NCI-H1092 treated with DMSO at 0.1 percent for 48 hours (cell line): ENCODE results near the gene VAV3.
"Not testable (repeated sequence)": the region's sequence is repeated elsewhere in the genome, so short reads cannot be mapped to it uniquely, and the experiment has no call there.

Experiments
- DNase-seq: peaks from one replicate; lab custom pipeline; 2025; lab: John Stamatoyannopoulos, UW

The VAV3 gene

DNA sequence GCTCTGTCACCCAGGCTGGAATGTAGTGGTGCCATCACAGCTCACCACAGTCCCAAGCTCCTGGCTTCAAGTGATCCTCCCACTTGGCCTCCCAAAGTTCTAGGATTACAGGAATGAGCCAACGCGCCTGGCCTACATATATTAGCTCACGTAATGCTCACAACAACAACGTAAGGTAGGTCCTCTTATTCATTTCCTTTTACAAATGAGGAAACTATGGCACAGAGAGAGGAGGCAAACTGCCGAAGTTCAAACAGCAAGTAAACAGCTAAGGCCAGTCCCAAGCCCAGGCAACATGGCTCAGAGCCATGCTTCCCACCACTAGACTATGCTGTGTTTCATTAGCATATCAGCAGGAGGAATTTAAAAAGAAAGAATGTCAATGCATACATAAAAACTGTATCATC is 284.4 kb downstream of the VAV3 start:
- no peak for DNase-seq

DNA sequence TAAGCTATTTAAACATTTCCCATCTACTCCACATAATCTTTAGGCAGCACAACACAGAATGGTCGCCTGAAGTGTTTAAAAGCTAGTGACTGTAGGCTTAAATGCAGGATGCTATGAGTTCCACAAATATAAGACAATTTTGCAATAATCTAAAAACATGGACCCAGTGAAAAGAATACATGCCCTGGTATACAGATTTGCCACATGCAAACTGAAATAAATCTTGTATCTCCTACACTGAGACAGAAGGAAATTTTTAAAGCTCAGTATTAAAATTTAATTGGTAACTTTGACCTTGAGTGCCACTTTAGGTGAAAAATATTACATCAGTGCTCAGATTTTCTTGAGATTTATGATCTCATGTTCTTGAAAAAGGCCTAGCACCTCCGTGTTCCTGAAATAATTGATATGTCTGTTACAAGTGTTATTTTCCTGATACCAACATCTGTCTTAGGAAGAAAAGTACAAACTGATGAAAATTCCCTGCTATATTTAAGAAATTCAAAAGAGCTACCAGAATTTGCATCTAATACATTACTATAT is 285.5 kb downstream of the VAV3 start:
- no peak for DNase-seq

DNA sequence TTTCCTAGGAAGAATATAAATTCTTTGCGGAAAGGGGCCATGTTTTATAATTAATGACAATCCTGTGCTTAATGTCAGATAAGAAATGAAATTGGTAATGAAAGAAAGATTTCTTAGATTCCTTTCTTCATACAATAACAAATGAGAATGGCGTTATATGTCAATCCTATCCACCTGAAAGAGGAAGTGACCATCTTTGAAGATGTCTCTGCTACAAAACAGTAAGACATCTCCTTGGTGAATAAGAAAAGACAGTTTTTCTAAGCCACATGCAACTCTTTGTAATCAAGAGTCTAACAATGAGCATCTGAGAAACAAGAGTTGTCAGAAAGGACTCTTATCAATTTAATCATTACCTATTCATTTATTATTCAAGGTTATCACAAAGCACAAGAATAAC is 286.0 kb downstream of the VAV3 start:
- DNase-seq: no peak

DNA sequence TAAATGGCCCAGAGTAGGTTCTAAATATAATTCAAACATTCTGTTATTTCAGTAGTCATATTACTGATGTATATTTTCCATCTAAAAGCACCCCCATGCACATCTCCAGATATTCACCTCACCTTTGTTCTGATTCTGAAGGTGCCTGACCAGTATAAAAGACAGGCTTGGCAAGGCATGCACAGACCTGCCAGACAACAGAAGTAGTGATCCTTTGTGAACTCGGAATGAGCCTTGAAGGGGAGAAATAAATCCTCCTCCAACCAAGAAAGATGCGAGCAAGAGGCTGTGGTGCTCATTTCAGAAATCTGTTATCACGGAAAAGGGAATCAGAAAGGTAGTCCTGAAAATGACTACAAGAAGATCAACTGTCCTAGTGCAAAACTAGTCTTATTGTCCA is 287.3 kb downstream of the VAV3 start:
- no peak for DNase-seq

DNA sequence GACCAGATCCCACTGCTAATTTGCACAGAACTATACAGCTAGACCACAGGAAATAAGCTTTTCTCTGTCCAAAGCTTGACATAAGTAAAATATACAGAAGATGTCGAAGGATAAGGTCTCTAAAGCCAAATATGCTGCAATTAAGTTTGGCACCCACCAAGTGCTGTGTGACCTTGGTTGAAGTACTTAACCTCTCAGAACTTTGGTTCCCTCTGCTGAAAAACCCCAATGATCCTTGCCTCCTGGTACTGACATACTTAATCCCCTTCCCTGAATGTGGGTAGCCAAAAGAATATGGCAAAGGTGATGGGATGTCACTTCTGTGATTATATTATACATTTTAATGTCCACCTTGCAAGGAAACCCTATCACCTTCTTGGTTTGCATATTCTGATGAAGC is 290.5 kb downstream of the VAV3 start:
- no peak for DNase-seq

DNA sequence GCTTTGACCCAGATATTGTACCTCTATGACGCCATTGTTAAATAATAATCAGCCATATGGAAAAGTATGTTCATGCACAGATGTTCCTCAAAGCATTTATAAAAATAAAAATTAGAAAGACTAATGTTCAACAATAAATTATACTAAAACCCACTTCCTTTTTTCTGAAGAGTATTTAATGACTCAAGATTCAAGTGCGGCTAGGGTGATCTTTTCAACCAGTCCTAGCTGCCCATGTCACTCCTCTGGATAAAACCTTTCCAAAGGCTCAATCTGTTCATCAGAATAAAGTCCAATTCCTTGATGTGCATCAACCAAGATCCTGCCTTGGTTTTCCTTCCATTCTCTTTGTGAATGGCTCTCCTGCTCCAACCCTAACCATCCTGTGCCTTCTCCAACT is 292.0 kb downstream of the VAV3 start:
- no peak for DNase-seq

DNA sequence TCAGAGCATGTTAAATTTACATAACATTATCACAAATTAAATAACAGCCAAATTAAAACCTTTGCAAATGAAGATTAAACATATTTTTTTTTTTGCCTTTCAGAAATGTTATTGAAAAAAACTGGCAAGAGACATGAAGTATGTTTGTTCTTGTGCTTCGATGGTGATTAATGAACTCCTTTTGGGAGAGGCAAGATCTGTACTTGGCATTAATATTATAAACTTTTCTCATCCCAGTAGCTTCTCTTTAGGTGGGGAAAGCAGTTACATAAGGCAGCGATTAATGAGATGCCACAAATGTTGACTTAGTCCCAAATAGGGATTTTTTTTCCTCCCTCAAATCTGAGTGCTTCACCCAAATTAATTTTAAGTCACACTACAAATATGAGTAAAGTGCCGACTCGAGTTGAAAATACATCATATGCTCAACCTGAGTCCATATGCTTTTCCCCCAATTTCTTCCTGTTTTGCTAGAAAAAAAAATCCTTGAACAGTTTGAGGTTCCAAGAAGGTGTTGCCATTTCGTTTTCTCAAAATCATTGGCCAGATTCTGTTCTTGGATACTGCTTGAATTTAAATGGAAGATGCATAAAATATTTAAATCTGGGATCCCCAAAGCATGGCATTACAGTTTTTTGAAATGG is 294.5 kb downstream of the VAV3 start:
- DNase-seq: peak; percentile 66

DNA sequence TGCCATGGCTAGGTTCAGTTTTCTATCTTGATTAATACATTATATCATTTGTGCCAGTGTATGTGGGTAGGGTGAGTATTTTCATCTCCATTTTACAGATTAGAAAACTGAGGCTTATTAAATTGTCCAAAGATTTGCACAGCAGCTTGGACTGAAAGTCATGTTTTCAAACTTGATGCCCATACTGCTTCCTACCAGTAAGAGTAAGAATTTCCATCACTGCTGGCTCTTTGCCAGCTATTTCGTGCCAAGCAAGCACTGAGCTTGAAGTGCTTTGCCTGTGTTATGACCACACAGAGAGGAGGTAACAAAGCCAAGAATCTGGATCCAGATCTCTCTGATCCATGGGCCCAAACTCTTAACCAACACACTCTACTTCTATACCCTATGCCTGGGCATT is 295.0 kb downstream of the VAV3 start:
- DNase-seq: peak; percentile 76

DNA sequence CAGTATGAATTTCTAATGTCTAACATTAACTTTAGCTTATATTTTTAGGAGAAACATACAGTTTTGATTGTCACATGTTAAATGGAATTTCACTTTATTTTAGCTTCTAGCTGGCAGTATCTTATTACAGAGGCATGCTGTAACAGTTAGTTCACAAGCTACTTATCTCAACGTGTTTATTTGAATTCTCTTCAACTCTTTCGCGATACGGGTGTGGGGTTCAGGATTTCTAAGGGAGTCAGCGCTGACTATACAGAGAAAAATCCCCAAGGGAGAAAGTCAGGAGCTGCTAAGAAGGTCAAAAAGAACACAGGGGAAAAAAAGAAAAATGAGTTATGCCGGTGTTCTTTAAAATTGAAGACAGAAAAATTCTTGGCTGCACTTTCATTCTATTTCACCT is 296.2 kb downstream of the VAV3 start:
- no peak for DNase-seq

DNA sequence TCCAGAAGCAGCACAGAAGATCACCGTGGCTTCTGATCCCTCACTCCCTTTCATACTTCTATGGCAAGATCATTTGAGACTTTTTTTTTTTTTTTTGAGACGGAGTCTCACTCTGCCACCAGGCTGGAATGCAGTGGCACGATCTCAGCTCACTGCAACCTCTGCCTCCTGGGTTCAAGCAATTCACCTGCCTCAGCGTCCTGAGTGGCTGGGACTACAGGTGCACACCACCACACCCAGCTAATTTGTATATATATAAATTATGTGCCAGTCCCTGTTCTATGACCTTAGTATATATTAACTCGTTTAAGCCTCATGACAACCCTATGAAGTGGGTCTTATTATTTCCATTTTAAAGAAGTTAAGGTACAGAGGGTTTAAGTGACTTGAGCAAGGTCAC is 298.5 kb downstream of the VAV3 start:
- DNase-seq: no peak

DNA sequence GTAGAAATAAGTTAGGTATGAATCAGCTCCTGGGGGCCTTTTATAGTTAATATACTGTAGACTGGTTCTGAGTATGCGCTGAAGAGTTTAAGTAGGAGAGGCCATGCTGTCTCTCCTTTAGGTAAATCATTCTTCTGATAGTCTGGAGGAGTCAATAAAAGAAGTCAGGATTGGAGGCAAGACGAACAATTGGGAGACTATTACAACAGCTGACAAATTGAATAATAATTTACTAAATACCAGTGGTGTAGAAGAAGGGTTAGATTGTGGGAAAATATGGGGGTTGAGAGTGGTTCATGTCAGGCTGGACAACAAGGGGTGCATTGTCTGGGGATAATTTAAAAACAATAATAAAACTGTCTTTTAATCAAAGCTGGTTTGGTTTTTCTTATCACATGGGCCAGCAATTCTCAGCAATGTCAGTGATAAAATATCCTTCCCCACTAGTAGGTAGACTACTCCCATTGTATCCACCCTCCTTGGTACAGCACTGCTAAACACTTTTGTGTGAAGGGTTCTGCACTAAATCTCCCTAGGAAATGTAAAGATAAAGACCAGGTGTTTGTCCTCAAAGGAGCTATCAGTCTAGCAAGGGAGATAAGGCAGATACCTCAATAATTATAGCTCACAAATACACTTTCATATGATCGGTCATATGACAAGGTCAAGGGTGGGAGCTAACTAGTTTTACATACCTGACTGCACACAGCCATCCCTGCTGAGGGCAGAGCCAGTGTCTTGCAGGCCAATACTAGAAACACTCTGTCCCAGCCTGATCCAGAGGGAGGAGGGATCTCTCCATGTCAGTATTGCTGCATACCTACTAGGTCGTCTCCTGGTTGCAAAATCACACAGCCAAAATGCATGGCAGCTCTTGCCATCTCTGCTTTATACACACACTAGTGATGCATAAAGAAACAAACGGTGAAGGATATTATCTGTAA is 299.7 kb downstream of the VAV3 start:
- DNase-seq: no peak

DNA sequence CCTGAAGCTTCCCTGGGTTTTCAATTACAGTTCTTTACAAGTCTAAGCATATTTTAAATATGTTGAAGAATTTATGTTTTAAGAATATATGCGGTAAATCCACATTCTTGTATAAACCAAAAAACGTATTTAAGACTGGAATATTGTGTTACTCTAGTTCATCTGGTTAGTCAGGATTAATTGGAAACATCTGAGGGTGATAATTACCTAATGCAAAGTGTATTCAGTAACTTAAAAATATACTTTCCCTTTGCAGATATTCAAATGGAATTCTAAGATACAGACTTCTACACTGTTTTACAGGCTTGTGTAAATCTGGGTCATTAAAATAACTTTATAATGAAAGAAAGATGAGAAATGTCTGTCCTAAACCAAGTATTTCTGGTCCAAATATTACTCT is 302.0 kb downstream of the VAV3 start:
- no peak for DNase-seq

DNA sequence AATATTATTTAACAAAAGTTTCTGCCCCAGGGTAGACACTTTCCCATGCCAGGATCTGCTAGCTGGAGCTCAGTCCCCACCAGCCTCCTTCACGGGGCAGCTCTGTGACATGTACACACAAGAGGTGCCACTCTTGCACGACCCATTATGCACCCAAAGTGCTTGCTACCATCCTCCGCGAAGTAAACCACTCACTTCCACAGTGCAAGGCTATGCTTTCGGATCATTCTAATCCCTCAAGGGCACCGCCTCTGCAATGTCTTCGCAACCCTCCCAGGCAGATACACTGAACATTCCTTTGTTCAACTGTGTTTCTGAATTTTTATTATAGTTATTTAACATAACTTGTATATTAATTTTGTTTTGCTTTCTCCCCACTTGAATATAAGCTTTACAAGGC is 303.8 kb downstream of the VAV3 start:
- no peak for DNase-seq

DNA sequence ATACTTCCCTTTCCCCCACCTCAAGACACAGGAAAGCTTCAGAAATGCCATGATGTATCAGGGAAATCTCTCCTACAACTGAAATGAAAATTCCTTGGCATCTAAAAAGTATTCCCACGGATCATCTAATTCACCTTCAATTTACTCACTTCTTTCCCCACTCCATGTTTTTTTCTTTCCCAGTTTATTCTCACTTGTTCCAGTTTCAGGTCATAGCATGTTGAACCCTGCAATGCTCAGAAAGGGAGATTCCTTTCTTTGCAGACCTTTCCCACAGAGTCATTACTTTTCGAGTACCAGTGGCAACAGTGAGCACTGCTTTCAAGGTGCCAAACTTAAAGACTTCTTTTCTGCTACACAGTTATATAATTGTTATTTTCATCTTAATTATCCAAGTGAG is 305.0 kb downstream of the VAV3 start:
- no peak for DNase-seq

DNA sequence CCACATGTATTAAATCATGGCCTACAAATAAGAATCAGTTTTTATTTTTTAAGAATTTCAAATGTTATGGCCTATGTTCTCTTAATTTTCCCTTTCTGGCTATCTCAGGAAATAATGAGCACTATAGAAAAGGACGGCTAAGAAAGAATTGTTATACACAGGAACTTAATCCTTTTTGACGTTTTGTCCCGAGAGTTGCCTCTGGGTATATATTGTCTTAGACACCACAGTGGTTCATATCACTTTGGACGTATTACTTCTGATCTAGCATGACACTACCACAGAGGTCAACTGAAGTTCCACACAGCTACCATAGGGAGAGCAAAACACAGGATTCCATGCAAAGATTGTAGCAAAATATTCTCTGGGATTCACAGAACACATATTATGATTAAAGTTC is 307.6 kb downstream of the VAV3 start:
- DNase-seq: no peak

DNA sequence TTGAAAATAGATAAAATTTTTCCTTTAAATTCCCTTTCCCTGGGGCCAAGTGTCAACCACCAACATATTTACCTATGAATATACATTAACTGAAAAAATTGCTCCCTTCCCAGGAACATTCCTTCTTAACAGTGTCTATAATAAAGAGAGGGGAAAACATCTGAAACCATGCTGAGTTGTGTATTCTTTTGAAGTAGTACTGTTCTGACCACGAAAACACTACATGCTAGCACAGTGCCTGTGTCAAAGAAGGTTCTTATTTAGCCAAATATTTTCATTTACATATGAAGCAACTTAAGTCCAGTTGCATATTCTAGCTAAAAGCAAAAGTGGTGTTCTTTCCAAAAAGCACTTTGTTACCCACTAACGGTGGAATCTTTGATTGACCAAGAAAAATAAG is 311.2 kb downstream of the VAV3 start:
- no peak for DNase-seq

DNA sequence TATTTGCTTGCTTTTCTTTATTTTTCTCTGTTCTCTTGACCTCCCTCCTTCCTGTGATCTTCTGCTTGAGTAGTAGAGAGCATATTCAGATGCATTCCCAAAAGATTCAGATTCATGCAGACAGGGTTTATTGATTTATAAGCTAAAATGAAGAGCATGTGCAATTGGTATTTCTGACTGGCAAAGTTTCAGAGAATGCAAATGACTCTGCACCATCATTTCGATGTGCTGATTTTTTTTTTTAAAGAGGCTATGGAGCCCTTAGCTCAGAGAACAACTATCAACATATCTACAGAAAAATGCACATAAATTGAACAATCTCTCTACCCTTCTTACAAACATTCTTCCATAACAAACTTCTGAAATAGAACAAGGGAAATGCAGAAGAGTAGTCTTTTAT is 312.0 kb downstream of the VAV3 start:
- no peak for DNase-seq

DNA sequence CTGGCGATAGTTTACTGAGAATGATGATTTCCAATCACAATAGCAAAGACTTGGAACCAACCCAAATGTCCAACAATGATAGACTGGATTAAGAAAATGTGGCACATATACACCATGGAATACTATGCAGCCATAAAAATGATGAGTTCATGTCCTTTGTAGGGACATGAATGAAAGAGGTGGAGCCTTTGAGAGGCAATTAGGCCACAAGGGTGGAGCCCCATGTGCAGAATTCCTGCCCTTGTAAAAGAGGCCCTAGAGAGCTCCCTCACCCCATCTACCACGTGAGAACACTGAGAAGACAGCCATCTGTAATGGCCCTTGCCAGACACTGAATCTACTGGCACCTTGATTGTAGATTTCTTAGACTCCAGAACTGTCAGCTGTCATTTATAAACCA is 314.2 kb downstream of the VAV3 start:
- DNase-seq: not testable (repeated sequence)

DNA sequence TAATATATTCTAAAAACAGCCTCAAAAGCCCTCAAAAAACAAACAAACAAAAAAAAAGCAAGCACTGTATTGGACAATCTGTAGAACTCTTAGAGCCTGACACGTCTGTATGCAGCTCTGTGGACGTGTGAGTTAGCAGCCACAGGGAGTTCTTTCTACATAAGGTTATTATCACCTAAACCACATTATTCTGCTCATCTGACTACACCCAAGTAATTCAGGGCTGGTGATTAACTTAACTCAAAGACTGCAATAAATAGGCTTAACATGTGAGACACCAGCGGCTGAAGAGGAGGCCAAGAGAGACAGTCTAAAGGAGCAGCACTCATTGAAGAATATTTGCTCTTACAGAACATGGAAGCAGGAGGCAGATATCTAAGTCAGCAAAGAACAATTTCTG is 316.0 kb downstream of the VAV3 start:
- no peak for DNase-seq

DNA sequence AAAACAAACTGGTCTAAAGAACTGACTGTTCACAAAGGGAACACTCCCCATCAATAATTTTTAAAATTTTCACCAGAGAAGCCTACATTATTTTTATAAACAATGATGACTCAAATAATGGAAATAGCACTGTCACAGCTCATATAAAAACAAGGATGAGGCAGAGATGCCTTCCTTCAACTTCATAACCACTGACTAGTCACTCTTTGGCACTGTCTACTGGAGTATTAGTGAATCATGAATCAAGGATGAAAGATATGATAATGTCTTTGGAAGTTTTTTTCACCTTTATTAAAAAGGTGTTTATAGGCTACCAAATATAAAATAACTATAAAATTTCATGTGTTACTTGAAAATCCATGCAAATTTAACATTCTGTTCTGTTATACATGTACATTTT is 316.9 kb downstream of the VAV3 start:
- DNase-seq: no peak

DNA sequence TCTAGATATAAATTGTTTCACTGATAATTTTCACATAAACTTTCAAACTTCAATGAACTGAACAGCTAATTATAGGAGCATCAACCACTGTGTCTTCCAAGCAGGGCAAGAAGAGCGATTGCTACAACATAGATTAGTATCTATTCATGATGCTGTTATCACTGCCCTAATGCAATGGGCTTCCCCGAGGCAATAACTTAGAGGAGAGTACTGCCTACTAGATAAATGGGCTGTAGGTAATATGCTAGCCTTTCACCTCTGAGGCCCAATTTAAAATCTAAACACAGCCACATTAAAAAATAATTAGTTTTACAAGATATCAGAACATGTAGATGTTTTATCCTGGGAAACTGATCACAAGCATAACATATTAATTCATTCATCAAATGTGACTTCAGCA is 318.0 kb downstream of the VAV3 start:
- no peak for DNase-seq

DNA sequence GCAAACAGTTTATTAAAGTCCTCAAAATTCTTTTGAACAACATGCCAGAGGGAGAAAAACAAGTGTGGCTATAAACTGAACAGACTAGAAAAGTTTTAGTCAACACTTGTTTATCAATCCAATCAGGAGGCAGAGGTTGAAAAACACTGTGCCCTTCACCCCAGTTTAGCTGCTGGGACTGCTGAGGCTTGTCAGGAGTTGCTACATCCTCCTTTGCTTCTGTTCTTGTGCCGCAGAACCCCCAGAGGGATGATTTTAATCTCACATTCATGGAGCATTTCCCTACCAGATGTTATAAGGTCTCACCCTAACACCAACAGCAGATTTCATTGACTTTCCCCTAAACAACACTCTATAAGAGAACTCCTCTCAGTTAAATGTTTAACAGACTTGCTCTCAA is 321.2 kb downstream of the VAV3 start:
- no peak for DNase-seq

DNA sequence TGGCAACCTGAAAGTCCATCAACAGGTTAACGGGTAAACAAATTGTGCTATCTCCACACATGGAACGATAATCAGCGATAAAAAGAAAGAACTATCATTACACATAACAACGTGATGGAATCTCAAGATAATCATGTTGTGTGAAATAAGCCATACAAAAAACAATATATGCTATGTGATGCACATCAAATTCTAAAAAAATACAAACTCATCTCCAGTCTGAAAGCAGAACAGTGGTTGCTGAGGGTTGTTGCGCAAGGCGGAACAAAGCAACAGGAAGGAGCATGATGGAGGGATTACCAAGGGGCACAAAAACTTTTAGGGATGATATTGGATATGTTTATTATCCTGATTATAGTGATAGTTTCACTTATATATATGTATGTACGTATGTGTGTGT is 324.8 kb downstream of the VAV3 start:
- DNase-seq: no peak
